ENCODE measurements around the gene ADGRV1.

DNA sequence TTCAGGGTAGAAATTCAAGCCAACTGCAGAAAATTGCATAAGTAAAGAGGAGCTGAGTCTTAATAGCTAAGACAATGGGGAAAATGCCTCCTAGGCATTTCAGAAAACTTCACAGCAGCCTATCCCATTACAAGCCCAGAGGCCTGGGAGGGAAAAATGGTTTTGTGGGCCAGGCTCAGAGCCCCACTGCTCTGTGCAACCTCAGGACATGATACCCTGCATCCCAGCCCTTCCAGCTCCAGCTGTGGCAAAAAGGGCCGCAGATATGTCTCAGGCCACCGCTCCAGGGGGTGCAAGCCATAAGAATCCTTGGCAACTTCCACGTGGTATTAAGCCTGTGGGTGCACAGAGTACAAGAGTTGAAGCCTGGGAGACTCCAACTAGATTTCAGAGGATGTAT lies 437.5 kb downstream of the ADGRV1 start:
- no peak for TF ChIP-seq POLR2A (IDR thresholded peaks at IDR 0.05; ENCODE audit: low read length)
- TF ChIP-seq, protein P1, sequence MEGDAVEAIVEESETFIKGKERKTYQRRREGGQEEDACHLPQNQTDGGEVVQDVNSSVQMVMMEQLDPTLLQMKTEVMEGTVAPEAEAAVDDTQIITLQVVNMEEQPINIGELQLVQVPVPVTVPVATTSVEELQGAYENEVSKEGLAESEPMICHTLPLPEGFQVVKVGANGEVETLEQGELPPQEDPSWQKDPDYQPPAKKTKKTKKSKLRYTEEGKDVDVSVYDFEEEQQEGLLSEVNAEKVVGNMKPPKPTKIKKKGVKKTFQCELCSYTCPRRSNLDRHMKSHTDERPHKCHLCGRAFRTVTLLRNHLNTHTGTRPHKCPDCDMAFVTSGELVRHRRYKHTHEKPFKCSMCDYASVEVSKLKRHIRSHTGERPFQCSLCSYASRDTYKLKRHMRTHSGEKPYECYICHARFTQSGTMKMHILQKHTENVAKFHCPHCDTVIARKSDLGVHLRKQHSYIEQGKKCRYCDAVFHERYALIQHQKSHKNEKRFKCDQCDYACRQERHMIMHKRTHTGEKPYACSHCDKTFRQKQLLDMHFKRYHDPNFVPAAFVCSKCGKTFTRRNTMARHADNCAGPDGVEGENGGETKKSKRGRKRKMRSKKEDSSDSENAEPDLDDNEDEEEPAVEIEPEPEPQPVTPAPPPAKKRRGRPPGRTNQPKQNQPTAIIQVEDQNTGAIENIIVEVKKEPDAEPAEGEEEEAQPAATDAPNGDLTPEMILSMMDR (IDR thresholded peaks at IDR 0.05), result no peak
- no peak for TF ChIP-seq ZC3H11A (IDR thresholded peaks at IDR 0.05)
- TF ChIP-seq FOSL2 (IDR thresholded peaks at IDR 0.05), result no peak
- no peak for TF ChIP-seq FOSL2 (CRISPR knock-in tag; IDR thresholded peaks at IDR 0.05)
- no peak for TF ChIP-seq CHD4 (IDR thresholded peaks at IDR 0.05; ENCODE audit: borderline replicate concordance)
